ENCODE data around the gene TMEM100. TPM values are rescaled to one million over a fixed set of nuclear protein-coding genes. Genes with fewer than 3 reads are reported as not detected.

Gene TMEM100
- total RNA-seq, 1 donor from 2014 or later = 15.5 TPM

DNA sequence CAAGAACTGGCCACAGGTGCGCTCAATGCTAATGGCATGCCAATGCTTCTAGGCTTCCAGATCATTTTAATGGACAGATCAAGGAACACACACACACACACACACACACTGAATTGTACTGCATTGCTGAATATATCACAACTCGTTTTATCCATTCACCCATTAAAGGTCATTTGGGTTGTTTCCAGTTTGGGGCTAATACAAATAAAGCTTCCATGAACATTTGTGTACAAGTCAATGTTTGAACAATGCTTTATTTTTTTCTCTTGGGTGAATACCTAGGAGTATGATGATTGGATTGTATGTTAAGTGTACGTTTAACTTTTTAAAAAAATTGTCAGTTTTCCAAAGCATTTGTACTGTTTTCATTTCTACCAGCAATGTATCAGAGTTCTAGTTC, 24.5 kb upstream of the TMEM100 start:
- DNase-seq (no peak), ATAC-seq (ENCODE audit: poor library complexity) (no peak)
- intact Hi-C loops (cut with DNase I) = no loop called here

DNA sequence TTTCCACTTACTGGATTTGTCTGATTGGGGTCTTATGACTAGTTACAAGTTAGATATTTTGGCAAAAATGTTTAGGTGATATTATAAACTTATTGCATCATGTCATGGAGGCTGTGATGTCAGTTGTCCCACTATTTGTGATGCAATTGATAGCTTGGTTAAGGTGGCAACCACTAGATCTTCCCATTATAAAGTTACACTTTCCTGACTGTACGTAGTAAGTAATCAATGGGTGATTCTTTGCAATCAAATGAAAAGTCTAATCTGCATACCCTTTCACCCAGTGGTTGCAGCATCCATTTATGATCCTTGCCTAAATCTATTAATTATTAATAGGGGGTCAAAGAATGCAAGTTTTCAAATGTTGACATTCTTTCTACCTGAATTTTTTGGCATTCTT, 23.8 kb upstream of the TMEM100 start:
- DNase-seq (no peak), ATAC-seq (ENCODE audit: poor library complexity) (no peak)
- intact Hi-C loops (cut with DNase I) = no loop called here

DNA sequence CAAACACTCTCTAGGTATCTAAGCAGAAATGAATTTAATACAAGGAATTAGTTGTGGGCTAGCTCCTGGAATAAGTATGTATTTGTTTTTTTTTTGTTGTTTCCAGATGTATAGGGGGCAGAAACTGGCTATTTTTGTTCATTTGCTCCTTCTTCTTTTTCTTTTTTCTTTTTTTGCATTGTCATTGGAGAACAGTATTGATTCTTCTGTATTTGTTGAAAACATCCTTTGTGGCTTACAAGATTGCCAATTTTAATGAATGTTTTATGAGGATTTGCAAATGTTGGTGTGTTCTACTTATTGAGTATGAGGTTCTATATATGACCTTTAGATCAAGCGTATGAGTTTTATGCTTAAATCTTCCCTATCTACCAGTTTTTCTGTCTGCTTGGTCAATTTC, 22.6 kb upstream of the TMEM100 start:
- ATAC-seq (ENCODE audit: poor library complexity) (no peak), DNase-seq (no peak)
- intact Hi-C loops (cut with DNase I) = no loop called here

DNA sequence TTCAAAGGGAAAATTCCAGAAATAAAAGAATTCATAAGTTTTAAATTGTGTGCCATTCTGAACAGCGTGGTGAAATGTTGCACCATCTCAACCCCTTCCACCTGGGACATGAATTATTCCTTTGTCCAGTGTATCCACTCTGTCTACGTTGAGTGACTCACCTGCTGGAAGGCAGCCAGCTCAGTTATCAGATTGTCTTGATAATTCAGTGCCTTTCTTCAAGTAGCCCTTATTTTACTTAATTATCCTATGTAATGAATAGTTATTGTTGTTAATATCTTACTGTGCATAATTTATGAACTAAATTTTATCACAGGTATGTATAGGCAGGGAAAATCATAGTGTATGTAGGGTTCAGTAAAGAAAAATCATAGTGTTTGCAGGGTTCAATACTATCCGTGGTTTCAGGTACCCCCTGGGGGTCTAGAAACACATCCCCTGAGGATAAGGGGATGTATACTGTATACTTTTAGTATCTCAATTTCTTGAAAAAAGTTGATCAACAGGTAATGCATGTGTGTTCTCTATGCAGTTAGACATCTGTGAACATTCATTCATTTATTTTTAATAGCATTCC, 20.5 kb upstream of the TMEM100 start:
- DNase-seq (no peak), ATAC-seq (ENCODE audit: poor library complexity) (no peak)
- intact Hi-C loops (cut with DNase I) = no loop called here

DNA sequence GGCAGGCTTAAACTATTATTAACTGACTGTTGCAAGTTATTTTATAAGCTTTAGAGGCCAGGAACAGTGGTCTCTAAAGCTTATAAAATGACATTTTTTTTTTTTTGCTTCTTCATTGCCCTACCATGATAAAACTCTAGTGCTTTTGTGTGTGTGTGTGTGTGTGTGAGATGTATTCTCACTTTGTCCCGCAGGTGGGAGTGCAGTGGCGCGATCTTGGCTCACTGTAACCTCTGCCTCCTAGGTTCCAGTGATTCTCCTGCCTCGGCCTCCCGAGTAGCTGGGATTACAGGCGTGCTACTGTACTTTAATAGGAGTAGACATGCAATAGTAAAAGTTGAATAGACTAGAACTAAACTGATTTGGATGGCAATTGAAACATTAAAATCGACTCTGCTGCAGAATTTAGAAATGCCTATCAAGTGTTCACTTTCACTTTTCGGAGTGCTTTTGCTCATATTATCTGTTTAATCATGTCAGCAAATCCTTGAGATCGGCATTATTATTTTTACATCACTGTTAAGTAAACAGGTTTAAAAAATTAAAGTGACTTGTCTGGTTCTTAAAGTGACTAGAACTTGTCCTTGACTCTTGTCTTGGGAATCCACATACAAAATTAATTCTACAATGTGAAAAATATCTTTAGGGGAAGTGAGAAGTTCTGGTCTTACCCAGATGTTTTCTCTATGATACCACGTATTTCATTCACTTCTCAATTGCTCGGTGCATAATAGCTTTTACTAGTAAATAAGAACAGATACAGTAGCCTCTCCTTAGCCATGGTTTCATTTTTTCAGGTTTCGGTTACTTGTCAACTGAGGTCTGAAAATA, 19.8 kb upstream of the TMEM100 start:
- DNase-seq = no peak
- intact Hi-C loops (cut with DNase I) = no loop called here
- ATAC-seq (ENCODE audit: poor library complexity) = no peak

DNA sequence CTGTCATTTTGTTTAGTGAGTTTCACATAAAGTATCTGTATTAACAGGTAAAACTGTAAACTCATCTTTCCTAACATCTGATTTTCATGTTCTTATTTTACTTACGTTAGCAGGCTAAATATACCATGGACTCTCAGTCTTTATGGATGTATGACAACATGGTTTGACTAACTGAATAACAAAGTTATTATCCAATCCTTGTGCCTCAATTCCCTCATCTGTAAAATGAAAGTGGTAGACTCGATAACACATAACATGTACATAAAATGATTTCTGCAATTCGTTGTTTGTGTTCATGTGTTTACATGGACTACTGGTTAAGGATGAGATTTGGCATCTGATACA, 18.7 kb upstream of the TMEM100 start:
- intact Hi-C loops (cut with DNase I) = no loop called here
- DNase-seq = no peak
- no peak for ATAC-seq (ENCODE audit: poor library complexity)

DNA sequence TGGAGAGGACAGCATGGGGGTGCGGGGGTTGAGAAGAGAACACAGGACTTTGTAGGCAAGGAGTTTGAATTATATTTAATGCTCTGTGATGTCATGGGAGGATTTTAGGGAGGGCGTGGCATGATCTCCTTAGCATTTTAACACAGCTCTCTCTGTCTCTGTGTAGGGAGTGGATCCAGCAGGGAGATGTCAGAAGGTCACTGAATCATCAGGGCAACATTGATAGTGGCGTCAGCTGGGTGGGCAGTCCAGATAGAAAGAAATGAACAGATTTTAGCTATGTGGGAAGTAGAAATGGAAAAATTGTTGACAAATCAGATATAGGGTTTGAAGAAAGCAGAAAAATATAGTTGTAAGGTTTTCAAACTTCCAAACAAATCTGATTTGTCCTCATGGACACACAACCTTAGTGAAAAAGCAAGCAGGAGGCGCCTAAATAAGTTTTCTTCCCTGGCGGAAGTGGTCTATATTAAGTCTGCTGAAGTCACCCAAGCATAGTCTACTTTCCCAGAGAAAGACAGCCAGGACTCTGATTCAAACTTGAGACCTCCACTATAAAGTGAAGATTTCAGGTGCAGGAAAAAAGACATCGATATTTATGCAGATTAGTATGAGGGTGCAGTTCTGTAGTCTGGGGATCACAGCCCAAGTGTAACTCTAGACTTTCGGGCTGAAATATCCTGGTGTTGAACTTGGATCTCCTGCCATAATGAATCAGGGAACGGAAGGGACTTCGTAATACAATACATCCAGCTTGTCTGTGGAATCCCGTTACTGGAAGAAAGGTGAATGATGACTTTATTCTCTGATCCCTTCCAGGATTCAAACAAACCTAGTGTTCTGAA, 18.1 kb upstream of the TMEM100 start:
- intact Hi-C loops (cut with DNase I) = no loop called here
- DNase-seq = no peak
- ATAC-seq (ENCODE audit: poor library complexity) = no peak

DNA sequence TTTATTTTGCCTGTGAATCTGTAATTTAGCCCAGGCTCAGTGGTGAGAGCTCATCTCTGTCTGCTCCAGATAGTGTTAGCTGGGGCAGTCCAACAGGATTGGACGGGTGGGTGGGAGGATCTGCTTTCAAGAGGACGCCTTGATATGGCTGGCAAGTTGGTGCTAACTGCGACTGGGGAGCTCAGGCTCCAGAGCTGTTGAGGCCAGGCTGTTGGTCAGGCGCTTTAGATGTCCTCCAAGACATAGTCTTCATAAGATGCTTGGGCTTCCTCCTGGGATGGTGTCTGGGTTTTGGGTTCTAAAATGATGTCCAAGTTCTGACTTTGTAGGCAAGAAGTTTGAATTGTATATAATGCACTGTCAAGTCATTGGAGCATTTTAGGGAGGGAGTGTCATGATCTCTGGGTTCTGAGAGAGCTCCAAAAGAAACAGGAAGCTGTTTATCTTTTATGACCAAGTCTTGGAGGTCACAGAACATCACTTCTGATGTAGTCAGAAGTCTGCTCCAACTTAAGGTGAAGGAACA, 15.4 kb upstream of the TMEM100 start:
- DNase-seq (no peak), ATAC-seq (ENCODE audit: poor library complexity) (no peak)
- intact Hi-C loops (cut with DNase I) = no loop called here

DNA sequence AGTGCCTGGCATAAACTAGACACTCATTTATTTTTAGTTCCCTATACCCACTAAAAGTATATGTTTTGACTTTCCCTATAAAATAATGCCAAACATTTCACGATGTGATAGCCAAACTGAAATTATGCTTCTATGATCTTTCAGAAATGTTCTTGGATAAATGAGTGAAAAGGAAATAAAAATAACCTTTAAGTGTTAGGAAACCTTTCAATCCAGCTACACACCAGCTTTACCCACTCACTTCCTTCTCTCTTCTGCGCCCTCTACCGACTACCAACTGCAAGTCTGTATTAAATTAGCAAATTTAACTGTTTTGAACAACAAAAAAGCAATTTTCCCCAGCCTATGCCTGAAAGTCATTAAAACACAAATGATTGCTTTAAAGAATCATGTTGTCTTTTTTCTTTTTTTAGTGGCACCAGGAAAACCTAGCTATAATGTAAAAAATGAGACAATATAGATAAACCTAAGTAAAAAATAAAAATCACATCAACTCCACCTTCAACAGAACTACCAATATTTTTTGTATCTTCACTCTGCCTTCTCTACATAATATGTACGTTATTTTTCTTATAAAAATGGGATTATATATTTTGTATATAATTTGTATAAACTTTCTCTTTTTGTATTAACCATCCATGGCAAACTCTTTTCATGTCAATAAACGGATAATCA, 13.2 kb upstream of the TMEM100 start:
- intact Hi-C loops (cut with DNase I) = no loop called here
- no peak for ATAC-seq (ENCODE audit: poor library complexity)
- no peak for DNase-seq

DNA sequence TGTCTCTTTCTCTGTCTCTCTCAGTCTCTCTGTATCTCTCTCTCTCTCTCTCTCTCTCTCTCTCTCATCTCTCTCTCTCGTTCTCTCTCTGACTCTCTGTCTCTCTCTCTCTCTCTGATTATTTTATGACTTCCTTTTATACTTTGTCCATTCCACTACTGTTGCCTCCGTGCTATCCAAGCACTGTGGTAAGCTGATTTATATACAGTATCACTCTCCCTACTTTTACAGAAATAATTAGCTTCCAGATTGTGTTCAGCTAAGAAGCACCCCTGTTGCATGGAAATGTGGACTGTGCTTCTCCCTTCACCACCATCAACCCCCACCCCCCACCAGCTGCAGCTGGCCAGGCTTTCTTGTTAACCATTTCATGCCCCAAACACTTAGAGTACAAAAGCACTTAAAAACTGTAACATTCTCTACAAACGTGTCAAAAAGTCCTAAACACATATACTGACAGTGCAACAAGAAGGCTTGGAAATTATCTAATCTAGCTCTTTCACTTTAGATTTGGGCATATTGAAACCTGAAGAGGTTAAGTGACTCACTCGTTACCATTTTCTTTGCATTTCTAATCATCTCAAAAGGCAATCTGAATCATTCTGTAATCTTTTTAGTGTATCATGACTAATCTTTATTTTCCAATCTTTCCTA, 11.6 kb upstream of the TMEM100 start:
- intact Hi-C loops (cut with DNase I) = no loop called here
- DNase-seq (no peak), ATAC-seq (ENCODE audit: poor library complexity) (no peak)

DNA sequence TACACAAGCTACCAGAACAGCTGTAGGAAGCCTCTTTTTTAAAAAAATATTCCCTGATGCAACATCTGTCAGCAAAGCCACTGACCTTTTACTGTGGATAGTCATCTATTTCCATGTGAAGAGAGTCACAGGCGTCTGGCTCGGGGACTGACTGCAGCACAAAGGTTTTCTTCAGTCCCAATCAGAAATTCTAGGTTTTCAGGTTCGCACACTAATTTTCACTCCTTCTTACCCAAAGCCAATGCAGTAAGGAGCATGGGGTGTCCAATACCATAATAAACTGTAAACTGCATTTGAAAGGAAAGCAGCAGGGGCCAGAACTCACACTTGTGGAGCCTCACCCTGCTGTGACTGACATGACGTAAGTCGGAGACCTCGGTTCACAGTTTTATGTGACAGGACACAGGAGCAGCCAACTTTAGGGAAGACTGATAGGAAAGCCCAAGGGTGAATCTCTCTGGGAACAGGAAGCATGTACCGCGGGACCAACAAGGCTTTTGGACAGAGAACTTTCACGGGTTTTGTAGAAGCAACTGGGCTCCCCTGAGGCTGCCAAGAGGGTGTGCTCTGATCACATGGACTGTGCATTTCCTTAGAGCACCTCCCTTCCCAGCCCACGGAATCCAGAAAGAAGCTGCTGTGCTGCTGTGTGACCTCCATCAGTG, 9.1 kb upstream of the TMEM100 start:
- peak; percentile 81 for ATAC-seq (ENCODE audit: poor library complexity)
- peak; percentile 80 for DNase-seq
- intact Hi-C loops (cut with DNase I) = no loop called here

DNA sequence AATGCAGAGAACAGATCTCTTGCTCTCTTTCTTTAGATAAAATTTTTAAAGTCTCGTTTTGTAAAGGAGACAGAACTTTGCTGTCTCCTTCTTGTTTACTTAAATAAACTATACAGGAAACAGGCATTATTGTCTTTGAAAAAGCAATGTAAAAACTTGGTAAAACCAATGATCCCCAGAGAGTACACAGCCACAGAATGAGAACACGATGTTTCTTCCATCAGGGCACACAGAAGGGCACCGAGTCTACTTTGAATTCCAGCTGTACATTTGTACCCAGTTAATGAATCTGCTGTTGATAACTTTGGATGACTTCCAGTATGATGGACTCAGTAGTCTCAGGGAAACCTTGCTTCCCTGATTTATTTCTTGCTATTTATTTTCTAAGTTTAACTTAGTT, 8.1 kb upstream of the TMEM100 start:
- intact Hi-C loops (cut with DNase I) = no loop called here
- ATAC-seq (ENCODE audit: poor library complexity) = peak; percentile 61

DNA sequence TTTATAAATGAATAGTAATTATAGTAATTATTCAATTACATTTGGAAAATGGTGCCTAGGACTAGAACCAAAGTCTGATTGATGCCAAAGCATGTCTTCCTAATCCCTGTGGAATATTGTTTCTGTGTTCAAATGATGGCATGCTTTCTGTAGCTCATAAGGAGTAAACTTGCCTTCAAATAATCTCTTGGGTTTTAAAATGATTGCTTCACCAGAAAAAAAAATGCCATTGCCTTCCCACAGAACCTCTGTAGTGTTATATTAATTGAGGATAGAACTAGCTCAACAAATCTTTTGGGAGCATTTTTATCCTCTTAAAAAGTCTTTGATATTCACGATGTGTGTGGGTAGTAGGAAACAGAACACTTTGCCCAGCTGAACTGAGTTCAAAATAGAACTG, 7.7 kb upstream of the TMEM100 start:
- intact Hi-C loops (cut with DNase I) = no loop called here
- no peak for DNase-seq
- peak; percentile 6 for ATAC-seq (ENCODE audit: poor library complexity)

More for the DNA sequence above, 8.1 kb upstream of the TMEM100 start:
- DNase-seq = no peak

DNA sequence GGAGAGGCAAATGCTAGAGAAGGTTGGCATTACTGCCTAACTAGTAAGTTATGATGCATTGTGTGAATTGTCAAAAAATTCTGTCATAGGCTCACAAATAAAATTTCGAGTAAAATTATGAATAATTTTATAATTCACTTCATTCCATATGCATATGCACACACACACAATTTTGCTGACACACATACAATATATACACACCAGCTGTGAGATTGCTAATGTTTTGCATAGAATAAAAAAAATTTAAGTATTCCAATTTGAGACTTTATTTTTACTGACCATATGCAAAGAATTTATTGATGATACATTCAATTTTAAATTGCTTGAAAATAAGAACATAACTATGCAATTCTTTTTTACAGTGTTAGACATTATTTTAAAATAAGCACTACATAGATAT, 6.8 kb upstream of the TMEM100 start:
- no peak for ATAC-seq (ENCODE audit: poor library complexity)
- intact Hi-C loops (cut with DNase I) = no loop called here

DNA sequence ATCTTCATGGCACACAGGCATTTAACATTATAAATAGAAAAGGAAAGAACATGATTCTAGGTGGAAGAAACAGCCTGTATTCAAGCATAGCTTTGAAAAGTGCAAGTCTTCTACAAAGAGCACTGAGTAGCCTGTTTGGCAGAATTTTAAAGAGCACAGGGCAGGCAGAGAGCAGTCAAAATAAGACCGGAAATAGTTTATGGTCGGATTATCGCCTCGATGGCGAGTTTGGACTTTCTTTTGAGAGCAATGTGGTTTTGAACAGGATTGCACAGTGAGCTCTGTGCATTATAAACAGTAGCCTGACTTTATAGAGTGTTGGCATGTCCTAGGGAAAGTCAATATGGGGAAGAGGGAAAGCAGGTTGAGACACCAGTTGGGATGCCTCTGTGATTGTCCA, 6.2 kb upstream of the TMEM100 start:
- no peak for ATAC-seq (ENCODE audit: poor library complexity)
- intact Hi-C loops (cut with DNase I) = no loop called here
- DNase-seq = no peak

More for the DNA sequence above, 6.8 kb upstream of the TMEM100 start:
- DNase-seq = no peak

DNA sequence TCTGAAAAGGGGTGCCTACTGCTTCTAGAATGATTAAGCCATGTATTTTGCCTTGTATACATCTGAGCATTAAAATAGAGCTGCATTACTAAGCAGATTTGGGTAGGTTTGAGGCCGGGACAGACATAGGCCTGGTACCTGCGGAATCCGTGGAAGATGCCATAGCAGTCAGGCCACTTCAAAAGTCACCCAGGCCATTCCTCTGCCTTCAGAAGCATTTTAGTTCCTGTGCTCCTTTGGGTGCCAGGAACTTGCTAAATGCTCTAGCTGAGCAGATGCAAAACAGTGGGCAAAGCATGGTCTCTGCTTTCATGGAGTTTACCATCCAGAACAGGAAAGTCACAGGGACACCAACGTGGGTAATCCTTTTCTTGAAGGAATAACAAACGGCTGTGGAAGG, 5.7 kb upstream of the TMEM100 start:
- no peak for ATAC-seq (ENCODE audit: poor library complexity)
- no peak for DNase-seq
- intact Hi-C loops (cut with DNase I) = no loop called here

DNA sequence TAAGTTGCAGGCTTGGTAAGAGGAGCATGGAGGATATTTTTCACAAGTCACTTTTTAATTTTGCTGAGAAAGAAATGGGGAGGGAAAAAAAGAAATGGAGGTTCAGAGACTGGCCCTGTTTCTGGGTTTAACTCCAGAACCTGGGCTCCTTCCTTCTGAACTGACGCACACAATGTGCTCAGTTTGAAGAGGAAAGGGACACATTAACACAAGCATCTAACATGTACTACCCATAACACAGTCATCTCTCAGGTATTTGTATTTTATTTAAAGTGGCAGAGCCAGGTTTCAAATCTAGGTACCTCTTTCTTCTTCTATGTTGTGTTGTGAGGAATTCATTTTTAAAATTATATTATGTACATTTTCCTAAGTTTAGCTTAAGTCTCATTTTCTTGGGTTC, 5.3 kb upstream of the TMEM100 start:
- intact Hi-C loops (cut with DNase I) = no loop called here
- DNase-seq (no peak), ATAC-seq (ENCODE audit: poor library complexity) (no peak)

DNA sequence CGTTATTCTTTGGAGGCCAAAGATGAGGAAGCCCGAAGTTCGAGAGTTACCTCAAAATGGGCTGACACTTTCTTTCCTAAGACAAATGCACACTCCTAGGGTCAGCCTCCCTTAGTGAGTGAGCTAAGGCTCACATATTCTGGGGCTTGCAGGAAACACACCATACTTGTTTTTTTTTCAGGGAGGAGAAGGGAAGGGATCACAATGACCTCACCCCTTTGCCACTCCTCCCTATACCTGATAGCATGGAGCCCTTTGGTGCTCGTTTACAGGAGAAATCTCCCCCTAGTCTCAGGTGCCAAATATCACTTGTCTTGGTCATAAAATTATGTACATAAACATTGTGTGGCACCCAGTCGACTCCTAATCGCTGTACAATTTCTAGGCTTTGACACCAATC, 4.6 kb upstream of the TMEM100 start:
- DNase-seq (no peak), ATAC-seq (ENCODE audit: poor library complexity) (no peak)
- intact Hi-C loops (cut with DNase I) = no loop called here
